Stimulated activated CD8-positive, alpha-beta memory T cell treated with anti-CD3 and anti-CD28 coated beads, Interleukin-15, amount 100 ng/mL, for 48 hours (primary cell): Measurements from ENCODE around the gene CNTNAP2.

Experiments used
- DNase-seq, 2 donors: peaks; one replicate each; pipeline ENCODE4 v3.0.0-alpha.2; 2020; ENCODE audit warnings: low read depth in 2 of 2

Gene CNTNAP2

DNA sequence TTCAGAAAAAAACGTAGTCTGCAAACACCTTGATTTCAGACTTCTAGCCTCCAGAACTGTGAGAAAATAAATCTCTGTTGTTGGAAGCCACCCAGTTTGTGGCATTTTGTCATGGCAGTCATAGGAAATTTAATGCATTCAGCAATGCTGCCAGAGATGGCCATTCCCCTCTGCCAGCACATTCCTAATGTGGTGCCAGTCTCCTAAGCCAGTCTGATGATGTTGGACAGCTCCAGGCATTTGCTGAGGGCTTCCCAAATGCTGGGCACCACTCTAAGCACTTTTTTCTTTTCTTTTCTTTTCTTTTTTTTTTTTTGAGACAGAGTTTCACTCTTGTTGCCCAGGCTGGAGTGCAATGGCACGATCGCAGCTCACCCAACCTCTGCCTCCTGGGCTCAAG is 1807.2 kb downstream of the CNTNAP2 start:
- no peak for DNase-seq

DNA sequence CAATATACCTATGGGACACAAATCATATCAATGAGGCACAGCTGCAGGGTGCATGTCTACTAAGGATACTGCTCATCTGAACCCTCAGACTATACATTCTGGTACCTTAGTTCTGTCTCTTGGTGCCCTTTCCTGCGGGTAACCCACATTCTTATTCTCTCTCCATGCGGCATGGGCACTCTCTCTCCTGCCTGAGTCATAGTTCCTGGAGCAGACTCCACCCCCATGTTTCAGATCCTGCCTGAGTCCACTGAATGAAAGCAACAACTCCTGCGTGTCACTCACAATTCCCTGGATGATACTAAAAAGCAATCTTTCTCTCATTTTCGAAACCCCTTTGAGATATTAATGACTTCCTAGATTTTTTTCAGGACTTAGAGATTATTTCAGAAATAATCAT is 1820.8 kb downstream of the CNTNAP2 start:
- DNase-seq, result no peak

DNA sequence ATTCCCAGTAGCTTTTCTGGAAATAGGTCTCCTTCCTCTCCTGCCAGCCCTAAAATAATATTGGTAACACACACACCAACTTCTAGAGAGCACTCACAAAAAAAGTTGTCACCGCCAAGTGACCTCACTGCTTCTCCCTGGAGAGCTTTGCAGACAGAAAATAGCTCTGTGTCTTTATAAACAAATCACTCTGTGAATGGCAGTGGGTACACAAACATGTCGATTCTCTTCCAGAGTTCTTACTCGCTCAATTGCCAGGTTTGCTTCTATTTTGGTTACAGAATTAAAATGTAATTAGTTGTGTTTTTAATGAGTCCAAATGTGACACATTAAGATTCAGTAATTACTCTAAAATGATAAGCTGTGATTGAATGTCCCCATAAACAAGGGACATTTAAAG is 1824.8 kb downstream of the CNTNAP2 start:
- no peak for DNase-seq

DNA sequence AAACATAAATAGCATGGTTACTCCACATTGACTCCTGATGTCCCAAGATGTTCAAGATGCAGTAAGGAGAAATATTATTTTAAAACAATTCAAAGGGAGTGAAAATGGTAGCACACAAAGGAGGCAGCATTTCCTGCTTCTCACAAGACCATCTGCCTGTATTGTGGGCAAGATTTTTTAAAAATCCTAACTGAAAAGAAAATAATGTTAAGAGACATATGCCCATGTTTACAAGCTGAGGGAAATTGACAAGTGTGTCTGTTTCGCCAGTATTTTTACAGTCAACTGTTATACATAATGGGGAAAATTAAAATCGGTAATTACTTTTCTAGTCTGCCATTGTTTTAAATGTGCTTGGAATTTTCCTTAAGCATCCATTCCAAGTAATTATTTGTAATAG is 1827.7 kb downstream of the CNTNAP2 start:
- DNase-seq, result no peak

DNA sequence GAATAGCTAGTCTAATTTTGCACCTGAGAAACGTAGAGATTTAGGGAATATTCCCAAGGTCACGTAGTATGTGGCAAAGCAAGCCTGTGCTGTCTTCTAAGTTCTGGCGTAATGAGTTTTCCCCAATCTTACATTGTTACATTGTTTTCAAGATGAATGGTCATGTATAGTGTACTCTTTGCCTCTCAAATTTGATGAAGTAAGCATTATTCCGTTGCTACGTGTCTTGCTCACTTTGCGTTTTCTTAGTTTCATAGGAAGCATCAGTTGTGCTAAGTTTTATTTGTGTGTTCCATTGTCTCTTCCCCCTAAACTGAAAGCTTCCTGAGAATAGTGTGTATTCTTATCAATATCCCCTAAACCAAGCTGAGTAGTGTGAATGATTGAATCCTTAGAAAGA is 1836.3 kb downstream of the CNTNAP2 start:
- DNase-seq, result no peak

DNA sequence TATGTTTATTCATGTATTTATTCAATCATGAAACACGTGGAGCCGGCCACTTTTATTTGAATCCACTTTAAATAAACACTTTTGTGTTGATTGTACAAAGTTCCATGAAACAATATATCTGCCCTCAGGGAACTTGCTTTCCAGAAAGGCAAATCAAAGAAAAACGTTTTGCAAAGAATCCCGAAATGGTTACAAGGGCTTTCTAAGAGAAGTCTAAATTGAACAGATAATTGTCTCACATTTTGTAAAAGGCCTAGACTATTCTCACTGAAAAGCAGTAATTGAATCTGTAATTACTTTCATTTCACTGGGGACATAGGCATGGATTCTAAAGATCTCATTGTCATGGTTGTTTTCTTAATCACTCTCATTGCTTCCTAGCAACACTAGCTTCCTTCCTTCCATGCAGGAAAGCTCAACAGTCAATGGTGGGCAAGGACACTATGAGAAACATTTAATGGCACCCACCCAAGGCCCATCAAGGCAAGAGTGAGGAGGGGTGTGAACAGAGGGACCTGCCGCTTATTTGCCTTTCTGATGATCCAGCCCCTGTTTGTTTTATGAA is 1851.5 kb downstream of the CNTNAP2 start:
- DNase-seq, result no peak

DNA sequence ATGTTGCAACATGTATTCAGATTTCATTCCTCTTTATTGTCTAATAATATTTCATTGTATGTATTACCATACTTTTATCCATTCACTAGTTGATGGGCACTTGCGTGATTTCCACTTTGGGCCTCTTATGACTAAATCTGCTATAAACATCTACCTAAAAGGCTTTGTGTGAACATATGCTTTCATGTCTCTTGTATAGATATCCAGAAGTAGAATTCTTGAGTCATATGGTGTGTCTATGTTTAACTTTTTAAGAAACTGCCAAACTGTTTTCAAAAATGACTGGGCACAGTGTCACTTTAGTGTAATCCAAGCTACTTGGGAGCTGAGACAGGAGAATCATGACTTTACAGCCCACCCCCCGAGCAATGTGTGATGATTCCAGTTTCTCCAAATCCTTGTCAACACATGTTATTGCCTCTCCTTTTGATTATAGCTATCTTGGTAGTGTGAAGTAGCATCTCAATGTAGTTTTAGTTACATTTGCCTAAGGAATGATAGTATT is 1855.1 kb downstream of the CNTNAP2 start:
- no peak for DNase-seq

DNA sequence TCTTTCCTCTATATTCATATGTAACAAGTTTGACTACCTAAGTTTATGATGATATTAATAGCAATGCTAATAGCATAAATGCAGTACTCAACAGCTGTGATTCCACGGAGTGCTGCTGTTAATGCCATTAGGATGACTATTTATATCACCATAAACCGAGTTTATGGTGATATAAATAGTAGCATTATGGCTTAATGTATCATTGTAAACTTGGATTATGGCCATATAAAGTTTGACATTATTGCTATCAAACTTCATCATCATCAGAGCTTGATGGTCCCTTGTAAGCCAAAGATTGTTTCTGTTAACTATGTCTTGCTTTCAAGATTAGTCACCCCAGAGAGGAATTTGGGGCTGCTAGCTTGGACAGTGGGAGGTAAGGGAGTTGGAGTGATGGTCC is 1861.6 kb downstream of the CNTNAP2 start:
- DNase-seq, result no peak

DNA sequence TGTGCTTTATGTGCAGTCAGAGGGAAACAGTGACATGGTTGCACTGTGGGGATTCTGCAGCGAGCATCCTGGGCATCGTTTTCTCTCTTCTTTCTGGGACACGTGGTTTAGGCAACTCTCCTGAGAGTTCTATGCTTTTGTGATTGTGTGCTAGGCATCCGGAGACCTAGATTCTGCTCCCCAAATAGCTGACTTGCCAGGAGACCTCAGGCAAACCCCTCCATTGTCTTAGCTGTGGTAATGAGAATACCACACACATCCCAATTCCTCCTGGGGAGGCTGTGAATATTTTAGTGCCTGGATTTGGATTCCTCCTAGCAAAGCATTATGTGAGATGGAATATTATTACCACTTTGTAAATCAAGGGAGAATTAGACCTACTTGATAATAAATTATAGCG is 1862.0 kb downstream of the CNTNAP2 start:
- no peak for DNase-seq

DNA sequence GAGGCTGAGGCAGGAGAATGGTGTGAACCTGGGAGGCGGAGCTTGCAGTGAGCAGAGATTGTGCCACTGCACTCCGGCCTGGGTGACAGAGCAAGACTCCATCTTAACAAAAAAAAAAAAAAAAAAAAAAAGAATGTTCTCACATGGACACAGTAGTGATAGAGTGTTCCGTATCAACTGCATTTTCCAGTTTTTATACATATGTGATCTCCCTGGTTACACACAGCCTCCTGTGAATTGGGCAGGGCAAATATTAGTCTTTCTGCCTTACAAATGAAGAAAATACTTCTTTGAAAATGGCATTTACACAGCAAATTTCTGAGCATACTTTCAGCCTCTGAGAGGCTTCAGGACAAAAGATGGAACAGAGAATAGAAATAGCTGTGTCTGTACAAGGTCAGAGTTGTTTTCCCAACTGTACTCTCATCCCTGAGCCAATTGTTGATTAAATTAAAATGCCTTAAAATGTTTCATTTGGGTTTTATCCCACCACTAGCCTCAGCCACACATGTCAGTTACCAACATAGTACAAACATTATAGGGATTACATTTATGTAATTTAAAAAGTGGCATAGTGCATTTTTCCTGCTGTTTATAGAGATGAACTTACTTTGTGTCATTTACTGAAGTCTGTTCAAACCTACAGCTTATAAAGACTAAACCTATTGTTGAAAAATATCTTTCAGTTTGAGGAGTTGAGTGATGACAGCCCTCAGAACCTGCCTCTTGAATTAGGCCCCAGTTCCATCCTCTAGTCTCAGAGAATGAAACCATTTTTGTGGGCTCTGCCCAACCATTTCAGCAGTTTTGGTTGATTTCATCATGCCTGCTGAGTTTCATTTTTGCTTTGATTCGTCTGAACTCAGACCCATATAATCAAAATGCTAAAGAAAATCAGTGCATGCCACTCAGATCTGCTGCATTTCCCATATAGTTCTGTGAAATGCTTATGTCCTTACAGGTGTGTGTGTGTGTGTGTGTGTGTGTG is 1864.5 kb downstream of the CNTNAP2 start:
- no peak for DNase-seq

DNA sequence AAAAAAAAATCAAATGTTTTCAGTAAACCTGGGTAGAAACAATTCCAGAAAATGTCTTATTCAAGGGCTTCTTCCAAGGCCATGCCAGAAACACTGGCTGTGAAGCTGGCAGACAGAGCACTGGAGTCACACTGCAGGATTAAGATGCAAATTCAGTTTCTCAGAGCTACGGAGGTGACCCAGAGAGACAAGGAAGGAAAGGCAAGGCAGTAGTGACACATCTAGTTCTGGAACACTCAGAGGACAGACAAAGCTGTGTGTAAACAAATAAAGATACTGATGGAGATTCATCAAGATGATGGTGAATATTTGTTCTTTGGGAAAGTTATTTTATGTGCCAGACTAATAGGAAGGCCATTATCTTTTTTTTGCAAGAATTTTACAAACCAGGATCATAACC is 1865.7 kb downstream of the CNTNAP2 start:
- no peak for DNase-seq

DNA sequence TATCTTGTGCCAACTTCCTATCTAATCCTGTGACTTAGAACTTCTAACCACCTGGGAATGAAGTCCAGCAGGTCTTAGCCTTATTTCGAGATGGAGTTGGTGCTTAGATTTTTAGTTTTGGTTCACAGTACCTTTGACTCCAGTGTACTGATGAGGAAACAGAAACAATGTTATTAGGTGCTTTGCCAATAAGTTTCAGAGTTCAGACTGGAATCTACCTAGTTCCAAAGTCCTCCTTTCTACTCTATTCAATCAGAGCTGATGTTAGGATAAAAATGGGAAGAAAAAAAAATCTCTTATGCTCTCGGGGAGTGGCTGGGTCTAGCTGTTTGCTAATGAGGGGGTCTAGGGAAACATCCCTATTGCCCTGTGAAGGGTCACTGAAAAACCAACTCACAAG is 1867.7 kb downstream of the CNTNAP2 start:
- DNase-seq, result no peak

DNA sequence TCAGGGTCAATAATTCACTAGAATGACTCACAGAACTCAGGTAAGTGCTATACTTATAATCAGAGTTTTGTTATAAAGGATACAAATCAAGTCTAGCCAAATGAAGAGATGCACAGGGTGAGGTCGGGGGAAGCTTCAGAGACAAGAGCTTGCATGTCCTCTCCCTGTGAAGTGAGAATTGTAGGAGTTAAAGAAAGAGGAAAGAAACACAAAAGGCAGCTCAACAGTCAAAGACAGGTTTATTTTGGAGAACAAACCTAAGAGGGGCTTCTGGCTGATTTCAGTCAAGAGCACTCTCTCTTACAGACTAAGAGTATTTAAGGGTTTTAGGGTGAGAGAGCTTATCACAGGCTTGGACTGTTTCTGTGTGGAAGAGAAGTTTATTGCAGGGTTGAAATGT is 1873.5 kb downstream of the CNTNAP2 start:
- no peak for DNase-seq

DNA sequence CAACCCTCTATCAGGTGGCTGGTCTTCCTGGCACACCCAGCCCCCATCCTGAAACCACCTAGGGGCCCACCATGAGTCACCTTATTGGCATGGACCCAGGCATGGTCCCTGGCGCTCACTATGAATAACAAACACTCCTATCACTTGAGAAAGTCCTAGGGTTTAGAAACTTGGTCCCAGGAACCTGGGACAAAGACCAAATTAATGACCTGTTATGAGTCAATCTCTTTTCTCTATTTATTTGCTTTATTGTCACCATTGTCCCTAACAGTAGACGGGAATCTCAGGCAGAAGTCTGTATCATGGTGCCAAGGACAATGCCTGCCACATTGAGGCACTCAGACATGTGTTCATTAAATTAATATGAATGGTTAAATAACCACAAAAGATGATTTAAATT is 1874.3 kb downstream of the CNTNAP2 start:
- DNase-seq, result no peak

DNA sequence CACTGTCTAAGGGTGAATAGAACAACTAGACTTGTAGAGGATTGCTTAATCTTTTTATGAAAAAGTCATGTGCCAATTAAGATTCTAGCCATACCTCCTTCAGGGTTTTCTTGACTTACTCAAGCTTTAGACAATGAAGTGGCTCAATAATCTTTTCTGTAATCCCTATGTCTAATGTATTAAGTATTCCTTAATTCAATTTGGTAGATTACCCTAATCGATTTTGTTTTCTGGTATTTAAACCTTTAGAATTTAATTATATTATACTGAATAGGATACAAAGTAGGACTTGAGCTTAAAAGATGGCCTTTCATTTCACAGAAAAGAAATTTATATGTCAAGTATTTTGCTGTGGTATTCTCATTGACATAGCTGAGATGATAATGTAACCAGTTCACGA is 1876.1 kb downstream of the CNTNAP2 start:
- DNase-seq, result no peak

DNA sequence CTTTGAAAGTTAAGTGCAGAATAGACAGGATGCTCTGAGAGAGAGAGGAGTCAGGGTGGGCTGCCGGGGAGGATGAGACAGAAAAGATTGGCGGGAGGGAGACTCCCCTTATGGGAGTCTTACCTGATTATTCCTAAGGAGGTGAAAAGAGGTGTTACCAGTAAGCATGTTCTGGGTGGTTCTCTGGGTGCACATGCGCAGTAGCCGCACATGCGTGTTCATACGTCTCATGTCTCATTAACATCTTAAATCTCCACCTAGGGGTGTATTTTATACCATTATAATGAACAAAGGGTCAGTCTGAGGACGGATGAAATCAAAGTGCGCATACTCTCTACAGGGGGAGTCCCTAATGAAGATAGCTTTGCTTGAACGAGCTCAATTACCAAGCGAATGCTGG is 1881.0 kb downstream of the CNTNAP2 start:
- DNase-seq, result no peak

DNA sequence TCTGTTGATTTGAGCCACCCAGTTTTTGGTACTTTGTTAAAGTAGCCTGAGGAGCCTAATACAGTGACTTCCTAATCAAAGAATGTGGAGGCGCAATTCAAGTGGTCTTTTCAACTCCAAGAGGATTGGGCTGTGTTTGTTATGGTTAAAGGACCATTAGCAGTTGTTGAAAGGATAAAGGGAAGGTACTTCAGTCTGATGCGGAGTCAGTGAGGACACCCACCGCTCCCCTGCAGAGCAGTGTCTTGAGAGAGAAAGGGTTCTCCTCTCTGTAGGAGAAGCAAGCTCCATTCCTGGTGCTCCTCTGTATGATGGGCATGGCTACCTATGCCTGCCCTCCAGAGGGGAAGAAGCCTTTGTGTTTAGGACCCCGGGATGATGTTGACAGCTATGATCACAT is 1883.4 kb downstream of the CNTNAP2 start:
- DNase-seq, result no peak

DNA sequence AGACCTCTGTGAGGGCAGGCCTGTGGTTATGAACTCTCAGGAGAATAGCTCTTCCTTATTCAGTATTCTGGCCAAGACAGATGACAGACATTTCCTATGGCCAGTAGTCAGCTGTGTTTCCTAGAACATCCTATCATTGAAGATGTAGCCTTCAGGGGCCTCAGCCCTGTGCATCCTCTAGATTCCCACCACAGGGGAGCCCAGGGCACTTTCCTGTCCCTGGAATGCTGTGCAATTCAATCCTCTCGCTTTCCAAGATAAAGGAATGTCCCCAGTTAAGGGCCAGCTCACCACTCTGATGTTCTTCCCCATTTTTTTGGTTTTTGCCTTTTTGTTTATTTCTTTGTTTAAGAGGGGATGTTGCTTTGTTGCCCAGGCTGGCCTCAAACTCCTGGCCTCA is 1895.2 kb downstream of the CNTNAP2 start:
- no peak for DNase-seq

DNA sequence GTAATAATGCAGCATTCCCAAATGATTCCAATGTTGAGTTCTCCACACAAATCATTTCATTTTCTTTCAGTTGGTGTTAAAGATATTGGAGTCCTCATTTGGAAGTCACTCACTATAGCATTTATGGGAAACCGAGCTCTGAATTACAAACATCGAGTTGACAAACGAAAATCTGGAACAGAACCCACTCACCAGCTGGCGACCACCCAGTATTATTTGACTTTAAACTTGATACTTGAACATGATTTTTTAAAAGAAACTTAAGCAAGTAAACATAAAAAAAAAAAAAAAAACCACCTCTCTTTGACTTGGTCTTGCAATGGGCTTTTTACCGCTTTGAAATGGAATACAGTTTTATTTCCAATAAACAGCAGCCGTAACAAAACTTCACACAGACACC is 1897.4 kb downstream of the CNTNAP2 start:
- no peak for DNase-seq

DNA sequence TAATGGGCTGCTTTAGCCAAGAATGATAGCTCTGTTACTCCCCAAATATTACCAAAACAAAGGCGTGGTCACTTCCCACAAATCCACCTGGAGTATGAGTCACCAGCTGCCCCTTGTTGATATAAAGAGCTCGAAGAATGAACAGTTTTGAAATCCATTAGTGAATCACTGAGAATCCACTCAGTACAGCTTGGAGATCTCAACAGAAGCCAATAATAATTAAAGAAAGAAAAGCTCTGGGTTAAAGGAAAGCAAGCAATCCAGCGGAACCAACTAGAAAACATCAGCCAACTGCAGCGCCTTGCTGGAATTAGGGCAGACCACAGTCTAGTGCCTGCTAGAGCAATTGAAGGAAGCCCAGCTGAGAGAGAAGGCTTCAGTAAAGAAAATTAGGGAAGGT is 1897.9 kb downstream of the CNTNAP2 start:
- DNase-seq, result no peak

DNA sequence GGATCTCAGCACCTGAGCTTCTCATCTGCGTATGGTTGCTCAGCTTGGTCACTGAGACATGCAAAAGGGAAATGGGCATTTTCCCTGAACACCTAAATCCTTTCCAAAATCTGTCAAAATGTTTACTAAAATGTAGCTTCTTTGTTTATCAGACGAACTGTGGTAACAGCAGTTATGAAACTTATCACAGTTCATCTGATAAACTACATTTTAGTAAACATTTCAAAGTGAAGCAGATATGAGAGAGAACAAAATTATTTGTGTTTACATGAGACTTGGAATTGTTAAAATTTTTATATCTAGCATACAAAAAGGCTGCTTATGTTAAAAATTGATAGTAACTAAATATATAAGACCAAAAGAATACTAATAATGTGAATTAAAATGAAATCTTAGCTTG is 1900.5 kb downstream of the CNTNAP2 start:
- DNase-seq, result no peak

DNA sequence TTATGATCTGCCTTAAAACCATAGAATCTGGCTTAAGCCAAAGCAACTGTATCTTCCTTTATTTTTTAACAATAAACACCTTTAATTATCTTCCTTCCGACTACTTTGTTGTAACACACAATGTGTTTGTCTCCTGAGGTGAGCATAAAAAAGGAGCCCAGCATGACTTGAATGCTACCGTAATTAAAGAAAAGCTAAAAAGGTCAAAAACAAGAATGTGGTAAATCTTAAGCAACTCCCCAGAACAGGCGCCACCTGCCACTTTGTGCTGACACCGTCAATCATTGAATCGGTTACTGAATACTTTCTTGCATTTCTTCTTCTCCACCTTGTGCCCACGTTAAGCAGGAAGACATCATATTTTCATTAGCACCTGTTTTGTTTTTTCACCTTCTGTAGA is 1904.1 kb downstream of the CNTNAP2 start:
- no peak for DNase-seq

DNA sequence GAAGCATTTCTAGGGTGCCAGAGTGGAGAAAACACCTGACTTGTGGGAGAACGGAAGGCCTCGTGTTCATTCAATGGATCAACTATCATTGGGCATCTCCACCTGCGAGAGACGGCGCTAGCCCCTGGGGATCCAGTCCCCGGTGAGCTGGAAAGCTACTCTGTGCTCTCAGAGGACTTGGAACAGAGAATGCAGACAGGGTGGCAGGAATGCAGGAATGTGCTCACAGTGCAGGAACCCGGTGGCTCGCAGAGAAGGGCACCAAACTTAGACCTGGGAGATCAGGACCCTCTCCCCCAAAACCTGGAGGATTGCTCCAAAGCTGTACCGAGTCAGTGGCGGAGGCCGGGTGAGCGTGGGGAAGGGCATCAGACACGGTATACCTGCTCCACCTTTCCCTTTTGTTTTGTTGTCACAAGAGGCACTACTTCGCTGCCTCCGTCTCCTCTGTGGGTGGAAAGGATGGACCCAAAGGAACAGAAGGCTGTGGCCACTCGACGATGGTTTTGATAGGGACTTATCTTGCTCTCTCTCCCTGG is 1905.0 kb downstream of the CNTNAP2 start:
- DNase-seq, result no peak
